ENCODE results near the gene TMEM87B.

- TF ChIP-seq CTCF (IDR thresholded peaks at IDR 0.05 in 8 of 11, conservative IDR thresholded peaks at IDR 0.05 in 3 of 11) (no peak), POLR2A (IDR thresholded peaks at IDR 0.05) (no peak)
Observed at GRCh38 chr2:112156152-112156986, 101.3 kb downstream of the TMEM87B start.
